GM20000 (cell line): ENCODE measurements around the gene CCDC85A.

Source experiments
- DNase-seq: peaks from one replicate; pipeline ENCODE4 v3.0.0; 2012; ENCODE audit warnings: low spot score
- CTCF ChIP-seq: IDR thresholded peaks from 2 replicates; pipeline ENCODE4 v1.5.1; 2012; ENCODE audit warnings: mild to moderate bottlenecking, control low read depth; ENCODE audit errors: extremely low read depth, missing control alignments

Gene CCDC85A

GRCh38 chr2:56260415-56260814 is 76.6 kb downstream of the CCDC85A start:
- DNase-seq, result no peak
- no peak for TF ChIP-seq CTCF

- no peak for DNase-seq
- no peak for TF ChIP-seq CTCF
These were observed 78.5 kb downstream of the CCDC85A start for GRCh38 chr2:56262241-56262640.

- no peak for DNase-seq
- TF ChIP-seq CTCF, result no peak
These were observed 80.1 kb downstream of the CCDC85A start for GRCh38 chr2:56263876-56264275.

- DNase-seq, result no peak
- TF ChIP-seq CTCF, result no peak
These were observed 83.1 kb downstream of the CCDC85A start for GRCh38 chr2:56266761-56267414.

GRCh38 chr2:56267415-56267788 is 83.6 kb downstream of the CCDC85A start:
- TF ChIP-seq CTCF, result no peak
- DNase-seq, result no peak

GRCh38 chr2:56268856-56269255 is 85.1 kb downstream of the CCDC85A start:
- no peak for DNase-seq
- no peak for TF ChIP-seq CTCF

GRCh38 chr2:56271275-56271674 is 87.5 kb downstream of the CCDC85A start:
- TF ChIP-seq CTCF, result no peak
- no peak for DNase-seq
